Gastroesophageal sphincter (tissue), 4 donors: ENCODE results near the gene SPOCK3. TPM values are rescaled to one million over a fixed set of nuclear protein-coding genes. Genes with fewer than 3 reads are reported as not detected.

Experiments
- ATAC-seq: fragments of 150-250 bp; one replicate; pipeline ENCODE4 v1.9.1; 2016; ENCODE audit warnings: mild to moderate bottlenecking, moderate library complexity
- H3K27ac ChIP-seq, 4 donors: fragments of 200-600 bp; sonication (generic) in 3 of 4; 1 replicate in 3 of 4; 2 replicates in 1 of 4; pipeline ENCODE4 v1.5.1; 2016 to 2019
- H3K27me3 ChIP-seq: fragments of 200-600 bp; sonication (generic); one replicate; pipeline ENCODE4 v1.5.1; 2019
- H3K36me3 ChIP-seq, 2 donors: fragments of 200-600 bp; sonication (generic); one replicate each; pipeline ENCODE4 v1.5.1; 2019; ENCODE audit warnings: control low read depth in 1 of 2
- H3K4me1 ChIP-seq, 3 donors: fragments of 200-600 bp; sonication (generic); 1 replicate in 2 of 3; 2 replicates in 1 of 3; pipeline ENCODE4 v1.5.1; 2016 to 2019; ENCODE audit warnings: control low read depth in 2 of 3
- H3K4me3 ChIP-seq, 2 donors: fragments of 200-600 bp; sonication (generic); one replicate each; pipeline ENCODE4 v1.5.1; 2019; ENCODE audit warnings: mild to moderate bottlenecking in 1 of 2, moderate library complexity in 1 of 2
- H3K9me3 ChIP-seq, 3 donors: fragments of 200-600 bp; sonication (generic); one replicate each; pipeline ENCODE4 v1.5.1; 2017 to 2019; ENCODE audit warnings: control low read depth in 2 of 3
- CTCF ChIP-seq, 4 experiments: fragments of 200-600 bp in 2 of 4; fragments of 450-650 bp in 2 of 4; sonication (generic) in 1 of 4; IDR thresholded peaks; one replicate each; pipeline ENCODE4 v1.5.1; 2017 to 2019; ENCODE audit warnings: antibody characterized with exemption in 4 of 4, mild to moderate bottlenecking in 2 of 4, moderate library complexity in 2 of 4
- EP300 ChIP-seq: sonication (generic); formaldehyde crosslinking; IDR thresholded peaks from one replicate; pipeline ENCODE4 v1.6.1; 2017; ENCODE audit warnings: antibody characterized with exemption, mild to moderate bottlenecking
- POLR2A ChIP-seq, 2 donors: fragments of 450-650 bp; IDR thresholded peaks; one replicate each; pipeline ENCODE4 v1.6.1; 2017; ENCODE audit warnings: antibody characterized with exemption in 2 of 2, mild to moderate bottlenecking in 2 of 2, moderate library complexity in 1 of 2
- POLR2AphosphoS5 ChIP-seq: sonication (generic); formaldehyde crosslinking; IDR thresholded peaks from one replicate; pipeline ENCODE4 v1.6.1; 2017; ENCODE audit warnings: antibody characterized with exemption
- WGBS, 2 donors: methylation state at CpG; one replicate each; pipeline ENCODE4 v1.1.5; 2018; ENCODE audit warnings: low coverage in 1 of 2; 5-methylcytosine and 5-hydroxymethylcytosine counted together
- total RNA-seq, 4 donors: library from RNA; depleted of rRNA; stranded (reverse); fragments of >200 nt; gene quantifications; one replicate each; pipeline ENCODE4 v1.1.0, GENCODE V29; 2016

The SPOCK3 gene
- total RNA-seq, 4 donors from 2014 or later = 0.57 to 7.8 (median 3.0) TPM

GRCh38 chr4:167041524-167041923 lies 192.8 kb downstream of the SPOCK3 start:
- no peak for ATAC-seq
- 88% methylated on average over 1 of the region's 1 CpG for WGBS, 2 donors
- H3K4me3 ChIP-seq = no peak overlapping the region
- no peaks in the 10 kb centered on the region for H3K9me3 ChIP-seq
- TF ChIP-seq CTCF (IDR thresholded peaks at IDR 0.05) (no peak), POLR2AphosphoS5 (no peak), EP300 (no peak), POLR2A (IDR thresholded peaks at IDR 0.05) (no peak)
- no peaks in the 10 kb centered on the region for H3K36me3 ChIP-seq
- H3K27me3 ChIP-seq = no peaks in the 10 kb centered on the region
- no peaks in the 10 kb centered on the region for H3K4me1 ChIP-seq
- H3K27ac ChIP-seq = no peak overlapping the region

GRCh38 chr4:167035390-167035789 lies 198.9 kb downstream of the SPOCK3 start:
- Histone ChIP-seq H3K27ac (no peak overlapping the region), H3K36me3 (no peaks in the 10 kb centered on the region), H3K9me3 (no peaks in the 10 kb centered on the region), H3K4me3 (no peak overlapping the region), H3K4me1 (no peaks in the 10 kb centered on the region), H3K27me3 (no peaks in the 10 kb centered on the region)
- ATAC-seq = no peak
- TF ChIP-seq POLR2AphosphoS5 (no peak), POLR2A (IDR thresholded peaks at IDR 0.05) (no peak), CTCF (IDR thresholded peaks at IDR 0.05) (no peak), EP300 (no peak)
- WGBS, 2 donors = 87 to 91% methylated on average over 3 of the region's 3 CpGs

- Histone ChIP-seq H3K4me1 (no peaks in the 10 kb centered on the region), H3K36me3 (no peaks in the 10 kb centered on the region), H3K4me3 (no peak overlapping the region), H3K27ac (no peak overlapping the region), H3K9me3 (no peaks in the 10 kb centered on the region), H3K27me3 (no peaks in the 10 kb centered on the region)
- 54 to 56% methylated on average over 2 of the region's 2 CpGs for WGBS, 2 donors
- TF ChIP-seq POLR2AphosphoS5 (no peak), POLR2A (IDR thresholded peaks at IDR 0.05) (no peak), CTCF (IDR thresholded peaks at IDR 0.05) (no peak), EP300 (no peak)
- no peak for ATAC-seq
These were observed 199.3 kb downstream of the SPOCK3 start for GRCh38 chr4:167034983-167035382.

GRCh38 chr4:167032871-167033270 lies 201.4 kb downstream of the SPOCK3 start:
- no peaks in the 10 kb centered on the region for H3K9me3 ChIP-seq
- no peak for TF ChIP-seq EP300
- TF ChIP-seq CTCF (IDR thresholded peaks at IDR 0.05) = no peak
- TF ChIP-seq POLR2A (IDR thresholded peaks at IDR 0.05) = no peak
- TF ChIP-seq POLR2AphosphoS5 = no peak
- H3K4me3 ChIP-seq = no peak overlapping the region
- no peak for ATAC-seq
- no peak overlapping the region for H3K27ac ChIP-seq
- no peaks in the 10 kb centered on the region for H3K27me3 ChIP-seq
- H3K4me1 ChIP-seq = no peaks in the 10 kb centered on the region
- H3K36me3 ChIP-seq = no peaks in the 10 kb centered on the region
- 69 to 72% methylated on average over 3 of the region's 3 CpGs for WGBS, 2 donors

GRCh38 chr4:167031534-167032156 lies 202.6 kb downstream of the SPOCK3 start:
- 52 to 65% methylated on average over 3 of the region's 3 CpGs for WGBS, 2 donors
- no peaks in the 10 kb centered on the region for H3K36me3 ChIP-seq
- H3K27ac ChIP-seq = no peak overlapping the region
- no peaks in the 10 kb centered on the region for H3K27me3 ChIP-seq
- no peaks in the 10 kb centered on the region for H3K9me3 ChIP-seq
- no peak for ATAC-seq
- H3K4me3 ChIP-seq = no peak overlapping the region
- no peak for TF ChIP-seq POLR2AphosphoS5
- no peak for TF ChIP-seq EP300
- no peak for TF ChIP-seq POLR2A (IDR thresholded peaks at IDR 0.05)
- no peak for TF ChIP-seq CTCF (IDR thresholded peaks at IDR 0.05)
- no peaks in the 10 kb centered on the region for H3K4me1 ChIP-seq
